AG08395 (cell line): ENCODE data around the gene BIRC7.
"Not testable (repeated sequence)": the region's sequence is repeated elsewhere in the genome, so short reads cannot be mapped to it uniquely, and the experiment has no call there.

Source experiments
- DNase-seq: peaks from one replicate; pipeline ENCODE4 v3.0.0; 2012; ENCODE audit warnings: mixed read lengths, low spot score

The BIRC7 gene

GRCh38 chr20:63248835-63249591, 13.3 kb downstream of the BIRC7 start:
- no peak for DNase-seq

GRCh38 chr20:63249891-63250290, 14.2 kb downstream of the BIRC7 start:
- no peak for DNase-seq

- DNase-seq: not testable (repeated sequence)
Observed at GRCh38 chr20:63251350-63251749, 15.6 kb downstream of the BIRC7 start.

GRCh38 chr20:63252284-63252711, 16.6 kb downstream of the BIRC7 start:
- DNase-seq: no peak

- no peak for DNase-seq
Observed at GRCh38 chr20:63253065-63253437, 17.3 kb downstream of the BIRC7 start.

- peak; percentile 21 for DNase-seq
Observed at GRCh38 chr20:63253438-63254231, 17.9 kb downstream of the BIRC7 start.

GRCh38 chr20:63254232-63254605, 18.5 kb downstream of the BIRC7 start, which contains the start of gene NKAIN4:
Gene NKAIN4 (minus strand): TSS chr20:63254463. CDS start chr20:63254450, 13 bp downstream.
- no peak for DNase-seq

- DNase-seq: no peak
Observed at GRCh38 chr20:63254606-63255384, 19.1 kb downstream of the BIRC7 start.

GRCh38 chr20:63255931-63256704, 20.4 kb downstream of the BIRC7 start:
- no peak for DNase-seq

- DNase-seq: no peak
Observed at GRCh38 chr20:63256954-63257353, 21.2 kb downstream of the BIRC7 start.

- DNase-seq: no peak
Observed at GRCh38 chr20:63257629-63258028, 21.9 kb downstream of the BIRC7 start.

- DNase-seq: no peak
Observed at GRCh38 chr20:63258781-63259180, 23.1 kb downstream of the BIRC7 start.

- DNase-seq: no peak
Observed at GRCh38 chr20:63259734-63260460, 24.2 kb downstream of the BIRC7 start.

GRCh38 chr20:63260521-63260920, 24.8 kb downstream of the BIRC7 start:
- DNase-seq: no peak

GRCh38 chr20:63261060-63261794, 25.5 kb downstream of the BIRC7 start:
- DNase-seq: no peak

GRCh38 chr20:63261795-63262528, 26.3 kb downstream of the BIRC7 start:
- DNase-seq: no peak

- no peak for DNase-seq
Observed at GRCh38 chr20:63262836-63263235, 27.1 kb downstream of the BIRC7 start.

- no peak for DNase-seq
Observed at GRCh38 chr20:63264000-63264399, 28.3 kb downstream of the BIRC7 start.

GRCh38 chr20:63264519-63264918, 28.8 kb downstream of the BIRC7 start:
- no peak for DNase-seq
